A549 treated with RU486 at 1 μM for 4 hours (cell line): ENCODE results near the gene G3BP1. TPM values are rescaled to one million over a fixed set of nuclear protein-coding genes. Genes with fewer than 3 reads are reported as not detected.

Experiments used
- total RNA-seq: library from RNA; stranded (reverse); fragments of 200-300 nt; extraction: Qiagen RNA extraction; gene quantifications from 5 replicates; pipeline ENCODE4 v1.2.3, GENCODE V29; 2022; ENCODE audit warnings: low read depth

The G3BP1 gene
- total RNA-seq = 138 to 194 TPM (median 150 TPM) in 5 replicates

GRCh38 chr5:151771259-151772028, at the start of gene G3BP1:
Gene G3BP1, plus strand, starts transcription at chr5:151771954. Its CDS starts 14,667 bp downstream, at chr5:151786621.

DNA sequence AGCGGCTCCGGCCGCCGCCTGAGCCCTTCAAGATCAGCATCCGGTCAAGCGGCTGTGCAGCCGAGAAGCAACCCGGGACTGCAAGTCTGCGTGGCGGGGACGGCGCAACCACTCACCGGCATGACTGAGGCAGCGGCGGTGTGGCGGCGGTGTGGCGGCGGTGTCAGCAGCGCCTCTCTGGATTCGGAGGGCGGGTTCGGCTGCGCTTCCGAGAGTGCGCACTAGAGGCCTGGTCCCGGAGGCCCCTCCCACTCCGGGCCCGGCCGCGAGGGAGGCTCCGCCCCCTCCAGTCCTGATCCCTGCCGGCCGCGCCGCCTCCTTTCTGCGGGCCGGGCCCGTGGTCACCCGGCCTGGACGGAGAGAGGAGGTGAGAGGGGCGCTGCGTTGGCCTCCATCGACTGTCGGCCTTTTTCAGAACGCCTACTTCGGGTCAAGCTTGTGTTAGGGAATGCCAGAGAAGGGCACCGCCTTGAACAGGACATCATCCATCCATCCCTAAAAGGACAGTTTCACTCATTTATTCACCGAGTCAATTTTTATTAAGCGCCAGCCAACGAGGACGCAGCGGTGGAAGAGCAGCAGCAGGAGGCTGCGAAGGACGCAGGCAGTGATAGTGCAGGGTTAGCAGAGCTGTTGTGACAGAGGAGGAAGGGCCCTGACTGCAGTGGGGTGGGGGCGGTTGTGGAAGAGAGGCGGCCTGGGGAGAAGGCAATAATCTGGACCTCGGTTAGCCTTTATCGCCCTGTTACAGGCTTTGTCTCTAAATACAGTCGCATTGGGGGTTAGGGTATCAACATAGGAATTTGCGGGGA, 13.1 kb upstream of the G3BP1 start, which contains the start of gene ATOX1:
ATOX1 (minus strand) TSS at position 202 of the 812 bp plus-strand sequence; CDS start at position 122, 80 bp downstream.

Other genes with a start within 250 kb of the G3BP1 start
- gene FAT2, start 180.6 kb upstream of the G3BP1 start, total RNA-seq = 0.01 to 0.02 TPM in 2 of 5 replicates, not detected in the others
- 14.8 to 26.1 TPM (median 22.3 TPM) in 5 replicates for gene SPARC, start 85.0 kb upstream of the G3BP1 start, total RNA-seq
- 188 to 219 TPM (median 199 TPM) in 5 replicates for gene ATOX1, start 13.3 kb upstream of the G3BP1 start, total RNA-seq
- not detected in 5 replicates for gene GLRA1, start 152.9 kb downstream of the G3BP1 start, total RNA-seq